Measurements from ENCODE around the gene SGCD. TPM values are rescaled to one million over a fixed set of nuclear protein-coding genes. Genes with fewer than 3 reads are reported as not detected.

The SGCD gene
- polyA plus RNA-seq, 3 donors: 5.1 to 5.7 (median 5.6) TPM

GRCh38 chr5:156359476-156359875 is 32.5 kb downstream of the SGCD start:
- no peak for DNase-seq (ENCODE audit: low read depth in 3 of 3, low spot score in 2 of 3)

GRCh38 chr5:156361436-156362109 is 34.6 kb downstream of the SGCD start:
- DNase-seq (ENCODE audit: low read depth in 3 of 3, low spot score in 2 of 3): no peak

- no peak for DNase-seq (ENCODE audit: low read depth in 3 of 3, low spot score in 2 of 3)
Measured at GRCh38 chr5:156363861-156364260, 36.9 kb downstream of the SGCD start.

GRCh38 chr5:156366521-156366920 is 39.6 kb downstream of the SGCD start:
- DNase-seq (ENCODE audit: low read depth in 3 of 3, low spot score in 2 of 3): no peak

- DNase-seq (ENCODE audit: low read depth in 3 of 3, low spot score in 2 of 3): no peak
Measured at GRCh38 chr5:156367597-156367996, 40.6 kb downstream of the SGCD start.

- DNase-seq (ENCODE audit: low read depth in 3 of 3, low spot score in 2 of 3): no peak
Measured at GRCh38 chr5:156375895-156376495, 49.0 kb downstream of the SGCD start.

- no peak for DNase-seq (ENCODE audit: low read depth in 3 of 3, low spot score in 2 of 3)
Measured at GRCh38 chr5:156376751-156377150, 49.8 kb downstream of the SGCD start.

GRCh38 chr5:156378159-156378558 is 51.2 kb downstream of the SGCD start:
- DNase-seq (ENCODE audit: low read depth in 3 of 3, low spot score in 2 of 3): no peak

GRCh38 chr5:156379206-156379605 is 52.2 kb downstream of the SGCD start:
- no peak for DNase-seq (ENCODE audit: low read depth in 3 of 3, low spot score in 2 of 3)

- DNase-seq (ENCODE audit: low read depth in 3 of 3, low spot score in 2 of 3): no peak
Measured at GRCh38 chr5:156380848-156381247, 53.9 kb downstream of the SGCD start.

- no peak for DNase-seq (ENCODE audit: low read depth in 3 of 3, low spot score in 2 of 3)
Measured at GRCh38 chr5:156383510-156384265, 56.7 kb downstream of the SGCD start.

GRCh38 chr5:156385416-156385815 is 58.5 kb downstream of the SGCD start:
- no peak for DNase-seq (ENCODE audit: low read depth in 3 of 3, low spot score in 2 of 3)

GRCh38 chr5:156386976-156387375 is 60.0 kb downstream of the SGCD start:
- no peak for DNase-seq (ENCODE audit: low read depth in 3 of 3, low spot score in 2 of 3)

GRCh38 chr5:156387391-156387790 is 60.4 kb downstream of the SGCD start:
- no peak for DNase-seq (ENCODE audit: low read depth in 3 of 3, low spot score in 2 of 3)

- no peak for DNase-seq (ENCODE audit: low read depth in 3 of 3, low spot score in 2 of 3)
Measured at GRCh38 chr5:156388233-156388632, 61.3 kb downstream of the SGCD start.

GRCh38 chr5:156391139-156391538 is 64.2 kb downstream of the SGCD start:
- no peak for DNase-seq (ENCODE audit: low read depth in 3 of 3, low spot score in 2 of 3)

GRCh38 chr5:156393980-156394379 is 67.0 kb downstream of the SGCD start:
- DNase-seq (ENCODE audit: low read depth in 3 of 3, low spot score in 2 of 3): no peak

GRCh38 chr5:156394642-156395305 is 67.8 kb downstream of the SGCD start:
- no peak for DNase-seq (ENCODE audit: low read depth in 3 of 3, low spot score in 2 of 3)

GRCh38 chr5:156395306-156395675 is 68.3 kb downstream of the SGCD start:
- no peak for DNase-seq (ENCODE audit: low read depth in 3 of 3, low spot score in 2 of 3)

GRCh38 chr5:156396063-156396829 is 69.3 kb downstream of the SGCD start:
- peak in 1 of 3 donors; percentile 36 for DNase-seq (ENCODE audit: low read depth in 3 of 3, low spot score in 2 of 3)

- no peak for DNase-seq (ENCODE audit: low read depth in 3 of 3, low spot score in 2 of 3)
Measured at GRCh38 chr5:156396830-156397081, 69.8 kb downstream of the SGCD start.
